ENCODE data around the gene HAPSTR1.
"Not testable (repeated sequence)": the region's sequence is repeated elsewhere in the genome, so short reads cannot be mapped to it uniquely, and the experiment has no call there.

HAPSTR1 gene

DNA sequence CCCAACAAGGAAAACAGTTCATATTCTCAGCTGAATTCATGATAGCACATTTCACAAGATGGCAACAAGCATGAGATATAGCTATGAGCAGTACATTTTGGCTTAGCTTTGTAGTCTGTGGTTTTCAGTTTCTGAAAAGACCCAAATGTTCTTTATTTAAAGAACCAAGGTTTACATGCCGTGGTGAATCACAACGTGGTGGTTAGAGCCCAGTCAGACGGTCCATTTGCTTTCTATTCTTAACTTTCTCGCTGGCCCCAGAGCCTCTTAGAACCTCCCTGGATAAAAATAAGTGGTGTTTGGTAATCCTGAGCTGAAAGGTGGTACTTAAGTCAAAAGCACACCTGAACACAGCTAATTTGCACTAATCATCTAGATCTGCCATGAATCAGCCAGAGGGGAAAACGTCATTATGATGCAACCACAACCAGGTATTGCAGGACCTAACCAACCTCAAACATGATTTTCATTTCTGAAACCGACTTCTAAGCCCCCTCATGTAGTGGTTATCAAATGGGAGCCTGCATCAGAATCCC, 18.6 kb upstream of the HAPSTR1 start:
- no peak for DNase-seq

DNA sequence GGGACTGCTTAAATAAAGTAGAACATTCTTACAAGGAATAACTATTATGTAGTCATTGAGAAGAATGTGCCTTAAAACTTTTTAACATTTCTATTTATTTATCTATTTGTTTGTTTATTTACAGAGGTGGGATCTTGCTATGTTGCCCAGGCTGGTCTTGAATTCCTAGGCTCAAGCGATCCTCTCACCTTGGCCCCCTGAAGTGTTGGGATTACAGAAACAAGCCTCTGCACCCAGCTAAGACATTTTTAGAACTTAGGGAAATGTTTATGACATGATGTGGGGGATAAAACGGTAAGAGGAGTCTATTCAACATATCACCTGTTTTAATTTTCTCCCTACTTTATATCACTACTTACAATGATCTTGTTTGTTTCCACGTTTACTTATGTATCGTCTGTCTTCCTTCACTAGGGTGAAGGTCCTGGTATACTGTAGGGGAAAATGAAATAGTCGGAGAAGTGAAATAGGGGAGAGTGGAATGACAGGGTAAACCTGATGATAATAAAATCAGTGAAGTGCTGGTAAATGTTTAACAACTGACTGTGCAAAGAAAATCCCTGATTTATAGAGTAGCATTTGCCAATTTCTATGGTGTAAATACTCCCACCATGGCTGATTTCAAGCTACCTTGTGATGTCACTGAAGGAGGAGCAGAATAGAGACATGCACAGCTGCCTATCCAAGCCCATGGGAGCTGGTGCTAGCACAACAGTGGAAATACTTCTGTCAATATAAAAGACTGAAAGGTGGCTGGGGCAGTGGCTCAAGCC, 16.0 kb upstream of the HAPSTR1 start:
- no peak for DNase-seq

DNA sequence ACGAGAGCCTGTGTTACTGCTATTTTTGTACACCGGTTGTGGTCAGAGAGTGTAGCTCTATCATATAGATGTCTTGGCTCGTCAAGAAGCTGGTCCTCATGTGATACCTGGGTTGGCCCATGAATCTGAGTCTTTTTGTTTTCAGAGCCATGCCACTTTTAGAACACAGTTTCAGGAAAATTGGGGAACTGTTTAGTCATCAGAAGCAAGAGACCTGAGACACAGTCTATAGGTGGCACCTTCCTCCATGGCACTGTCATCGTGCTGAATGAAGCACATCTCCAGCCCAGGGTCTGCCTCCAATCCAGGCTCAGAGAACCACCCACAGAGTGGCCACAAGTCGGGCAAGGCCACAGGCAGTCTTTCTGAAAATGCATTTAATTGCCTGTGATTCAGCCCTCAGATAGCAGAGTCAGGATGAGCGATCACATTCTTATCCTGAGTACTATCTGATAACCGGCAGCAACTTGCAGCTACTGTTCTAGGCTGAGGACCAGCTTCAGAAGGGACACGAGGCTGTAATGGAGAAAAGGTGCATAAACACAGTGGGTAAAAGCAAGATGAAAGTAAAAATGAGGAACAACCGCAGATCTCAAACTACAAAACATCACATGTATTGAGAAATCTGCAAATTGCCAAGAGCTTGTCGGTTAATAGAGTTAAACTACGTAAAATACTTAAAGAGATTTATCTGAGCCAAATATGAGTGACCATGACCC, 14.2 kb upstream of the HAPSTR1 start:
- DNase-seq = no peak

DNA sequence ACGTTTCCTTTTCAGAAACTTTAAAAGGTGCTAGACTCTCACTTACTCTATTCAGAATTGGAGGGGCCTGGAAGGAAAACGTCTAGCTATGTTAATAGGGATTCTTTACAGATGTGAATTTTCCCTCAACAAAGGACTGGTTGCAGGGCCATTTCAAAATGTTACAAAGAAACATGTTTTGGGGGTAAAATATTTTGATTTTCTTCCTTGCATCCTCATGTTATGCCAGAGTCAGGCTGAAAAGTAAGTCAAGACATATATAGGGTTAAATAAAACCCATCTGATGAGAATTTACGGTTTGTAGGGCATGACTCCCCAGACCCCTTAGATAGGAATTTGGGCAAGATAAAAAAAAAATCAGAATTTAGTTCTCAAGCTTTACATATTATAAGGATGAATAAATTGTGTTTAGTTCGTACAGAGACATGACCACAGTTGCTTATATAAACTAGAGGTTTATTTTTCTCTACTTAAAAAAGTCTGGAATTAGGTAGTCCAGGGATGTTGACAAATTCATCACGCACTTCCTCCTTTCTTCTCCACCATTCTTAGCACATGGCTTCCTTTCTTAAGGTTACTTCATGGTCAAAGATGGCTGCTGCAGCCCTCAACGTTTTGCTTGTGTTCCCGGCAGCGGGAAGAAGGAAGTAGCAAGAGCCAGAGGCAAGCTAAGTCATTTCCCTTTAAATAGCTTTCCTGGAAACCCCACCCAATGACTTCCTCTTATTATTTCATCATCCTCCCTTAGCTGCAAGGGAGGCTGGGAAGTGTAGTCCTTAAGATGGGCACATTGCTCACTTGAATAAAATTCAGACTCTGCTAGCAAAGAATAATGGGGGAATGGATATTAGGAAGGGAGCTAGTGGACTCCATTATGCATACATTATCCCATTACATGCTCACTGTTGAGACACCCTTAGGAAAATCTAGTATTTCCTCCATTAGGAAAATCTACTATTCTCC, 12.7 kb upstream of the HAPSTR1 start:
- peak in 1 of 2 donors; percentile 14 for DNase-seq

- no peak for DNase-seq
These were observed 12.0 kb upstream of the HAPSTR1 start for GRCh38 chr16:9079430-9079812.

- DNase-seq = no peak
These were observed 10.3 kb upstream of the HAPSTR1 start for GRCh38 chr16:9081158-9081557.

DNA sequence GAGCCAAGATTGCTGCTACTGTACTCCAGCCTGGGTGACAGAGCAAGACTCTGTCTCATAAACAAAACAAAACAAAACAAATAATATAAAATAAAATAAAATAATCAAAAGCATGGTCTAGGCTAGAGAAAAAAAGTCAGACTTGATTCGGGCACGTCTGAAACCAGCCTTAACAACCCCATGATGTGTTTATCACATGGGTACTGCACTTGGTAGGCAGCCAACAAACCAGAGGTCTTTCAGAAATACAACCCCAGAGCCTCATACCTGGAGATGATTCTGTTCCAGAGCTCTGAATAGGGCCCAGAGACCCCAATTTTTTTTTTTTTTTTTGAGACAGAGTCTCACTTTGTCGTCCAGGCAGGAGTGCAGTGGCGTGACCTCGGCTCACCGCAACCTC, 9.6 kb upstream of the HAPSTR1 start:
- no peak for DNase-seq

GRCh38 chr16:9082422-9082821, 9.0 kb upstream of the HAPSTR1 start:
- no peak for DNase-seq

- not testable (repeated sequence) for DNase-seq
These were observed 3.7 kb upstream of the HAPSTR1 start for GRCh38 chr16:9087733-9088132.

GRCh38 chr16:9088848-9089247, 2.6 kb upstream of the HAPSTR1 start:
- DNase-seq = no peak

DNA sequence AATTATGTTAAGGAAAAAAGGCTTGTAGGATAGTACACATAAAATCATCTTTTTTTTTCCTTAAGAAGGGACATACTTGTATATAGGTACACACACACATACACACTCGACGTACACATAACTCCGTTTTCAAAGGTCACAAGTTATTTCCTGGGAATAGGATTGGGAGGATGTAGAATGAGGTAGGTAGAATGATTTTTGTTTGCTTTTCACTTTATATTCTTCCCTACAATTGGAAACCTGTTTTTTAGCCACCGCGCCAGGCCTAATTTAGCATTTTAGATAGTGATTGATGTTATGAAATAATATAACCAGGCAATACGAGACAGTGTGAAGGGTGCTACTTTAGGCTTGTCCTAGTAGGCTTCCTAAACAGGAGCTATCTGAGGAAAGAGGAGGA, 1.8 kb upstream of the HAPSTR1 start:
- DNase-seq = no peak

DNA sequence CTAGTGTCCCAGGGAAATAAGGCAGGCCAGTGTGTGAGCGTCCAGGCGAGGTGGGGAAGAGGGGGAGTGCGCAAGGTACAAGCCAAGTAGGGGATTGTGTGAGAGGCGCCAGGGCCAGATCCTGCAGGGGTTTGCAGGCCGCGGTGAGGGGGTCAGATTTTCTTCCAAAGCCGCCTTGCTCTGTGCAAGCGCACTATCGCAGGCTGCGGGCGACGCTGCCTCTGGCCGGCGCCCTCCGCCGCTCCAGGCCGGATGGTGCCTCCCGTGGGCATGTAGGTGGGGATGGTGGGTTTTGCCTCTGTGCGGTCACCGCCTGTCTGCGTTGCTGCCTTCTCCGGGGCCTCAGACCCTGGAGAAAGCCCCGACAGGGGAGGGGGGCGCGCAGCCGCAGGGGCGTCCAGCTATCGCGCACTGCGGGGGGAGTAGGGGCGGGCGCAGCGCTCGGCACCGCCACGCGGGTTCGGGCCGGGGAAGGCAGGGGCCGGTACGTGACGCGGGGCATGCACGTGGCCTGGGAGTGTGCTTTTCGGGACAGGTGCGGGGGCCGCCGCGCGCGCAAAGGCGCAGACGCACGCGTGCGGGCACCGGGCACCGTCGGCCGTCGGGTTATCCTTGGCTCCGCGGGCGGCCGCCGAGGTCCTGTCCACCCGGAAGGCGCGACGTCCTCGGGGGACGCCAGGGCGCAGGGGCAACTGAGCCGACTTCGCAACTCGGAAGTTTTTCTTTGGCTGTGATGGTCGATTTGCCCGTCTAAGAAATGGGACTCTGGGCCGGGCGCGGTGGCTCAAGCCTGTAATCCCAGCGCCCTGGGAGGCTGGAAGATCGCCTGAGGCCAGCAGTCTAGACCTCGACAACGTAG, 1.1 kb upstream of the HAPSTR1 start:
- DNase-seq = peak in 1 of 2 donors; percentile 16

DNA sequence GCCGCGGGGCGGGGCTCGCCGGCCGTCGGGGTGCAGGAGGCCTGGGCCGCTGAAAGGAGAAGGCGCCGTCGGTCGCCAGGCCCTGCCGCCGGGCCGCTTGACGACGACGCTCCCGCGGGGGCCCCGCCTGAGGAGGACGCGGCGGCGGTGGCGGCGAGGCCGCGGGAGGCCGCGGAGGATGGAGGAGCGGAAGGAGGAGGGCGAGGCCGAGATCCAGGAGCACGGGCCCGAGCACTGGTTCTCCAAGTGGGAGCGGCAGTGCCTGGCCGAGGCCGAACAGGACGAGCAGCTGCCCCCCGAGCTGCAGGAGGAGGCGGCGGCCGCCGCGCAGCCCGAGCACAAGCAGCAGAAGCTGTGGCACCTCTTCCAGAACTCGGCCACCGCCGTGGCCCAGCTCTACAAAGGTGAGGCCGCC, 430 bp downstream of the HAPSTR1 start:
- no peak for DNase-seq

DNA sequence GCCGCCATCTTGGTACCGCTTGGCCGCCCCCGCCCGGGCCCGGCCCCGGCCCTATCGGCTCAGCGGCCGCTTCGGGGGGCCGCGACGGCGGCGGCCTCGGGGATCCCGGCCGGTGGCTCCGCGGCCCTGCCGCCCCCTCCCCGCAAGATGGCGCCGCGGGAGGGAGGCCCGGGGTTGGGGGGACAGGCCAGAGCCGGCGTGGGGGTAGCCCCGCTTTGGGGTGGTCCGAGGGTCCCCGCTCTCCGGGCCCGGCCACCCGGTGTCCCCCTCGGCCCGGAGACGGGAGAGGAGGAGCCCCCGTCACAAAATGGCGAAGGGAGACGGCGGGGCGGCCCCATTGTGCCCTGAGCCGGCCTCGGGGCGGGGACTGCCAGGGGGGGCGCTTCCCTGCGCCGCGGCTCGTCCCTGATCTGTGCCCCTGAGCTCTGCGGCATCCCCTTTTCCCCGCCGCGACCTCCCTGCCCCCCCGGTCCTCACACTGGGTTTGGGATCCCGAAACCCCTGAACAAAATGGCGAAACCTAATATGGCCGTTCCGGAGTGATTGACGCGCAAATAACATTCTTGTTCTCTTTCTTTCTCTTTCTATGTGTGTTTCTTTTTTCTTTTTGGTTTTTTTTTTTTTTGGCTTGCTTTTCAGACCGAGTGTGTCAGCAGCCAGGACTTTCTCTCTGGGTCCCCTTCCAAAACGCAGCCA, 986 bp downstream of the HAPSTR1 start:
- DNase-seq = peak in 1 of 2 donors; percentile 40

DNA sequence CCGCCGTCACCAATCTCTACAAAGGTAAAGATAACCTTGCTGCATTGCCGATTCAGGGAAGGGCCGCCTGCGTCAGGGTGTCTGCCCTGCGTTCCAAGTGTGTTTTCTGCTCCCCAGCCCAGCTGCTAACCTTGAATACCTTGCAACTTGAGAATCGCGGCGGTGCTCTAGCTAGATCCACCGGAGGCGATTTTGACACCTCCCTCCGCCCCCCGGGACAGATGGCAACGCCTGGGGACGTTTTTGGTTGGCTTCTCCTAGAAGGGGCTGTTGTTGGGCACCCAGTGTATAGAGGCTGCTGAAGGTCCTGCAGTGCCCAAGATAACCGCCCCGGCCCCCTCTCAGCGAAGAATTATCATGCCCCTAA, 1.5 kb downstream of the HAPSTR1 start:
- no peak for DNase-seq

GRCh38 chr16:9094011-9094846, 2.8 kb downstream of the HAPSTR1 start:
- no peak for DNase-seq

DNA sequence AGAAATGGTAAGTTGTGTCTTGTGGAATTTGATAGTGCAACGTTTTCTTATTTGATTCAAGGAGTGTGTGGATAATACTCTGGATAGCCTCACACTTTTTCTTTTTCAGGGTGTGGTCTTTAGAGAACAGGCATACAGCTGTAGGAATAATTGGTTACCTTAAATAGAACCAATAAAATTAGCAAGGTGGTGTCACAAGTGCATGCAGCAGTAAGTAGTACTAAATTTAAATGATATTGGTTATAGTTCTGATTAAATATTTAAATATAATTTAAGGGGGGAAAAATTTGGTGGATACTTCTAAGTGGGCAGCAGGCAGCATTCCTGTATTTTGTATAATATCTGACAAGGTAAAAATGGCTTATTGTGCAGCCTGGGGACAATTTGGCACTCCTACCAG, 3.7 kb downstream of the HAPSTR1 start:
- DNase-seq = no peak

DNA sequence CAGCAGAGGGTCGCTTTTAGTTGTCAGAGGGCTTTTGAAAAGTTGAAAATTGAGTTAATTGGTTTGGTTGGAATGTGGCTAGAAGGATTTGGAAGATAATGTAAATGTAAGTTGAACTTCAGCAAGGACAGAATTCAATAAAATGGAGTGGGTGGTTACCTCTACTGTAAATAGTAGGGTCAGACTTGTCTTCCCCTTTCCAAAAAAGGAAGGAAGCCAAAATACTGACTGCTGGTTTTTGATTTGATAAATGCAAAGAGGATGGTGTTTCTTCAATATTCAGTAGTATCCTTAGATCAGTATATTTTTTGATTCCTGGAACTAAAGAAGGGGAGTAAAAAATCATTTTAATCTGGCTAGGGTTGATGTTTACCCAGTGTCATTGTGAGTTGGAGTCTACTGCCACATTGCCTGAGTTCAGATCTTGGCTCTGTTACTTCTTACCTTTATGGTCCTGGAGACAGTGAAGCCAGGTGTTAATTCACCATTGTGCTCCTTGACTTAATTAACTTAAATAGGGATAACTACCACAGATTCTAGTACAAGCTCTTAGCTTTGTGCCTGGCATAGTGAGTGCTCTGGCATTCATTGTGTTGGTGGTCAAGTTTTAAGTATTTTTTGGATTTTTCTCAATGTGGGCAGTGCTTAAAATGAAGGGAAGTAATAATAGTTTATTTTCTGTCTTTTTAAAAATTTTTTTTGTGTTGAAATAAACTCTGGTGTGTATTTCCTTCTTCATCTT, 4.4 kb downstream of the HAPSTR1 start:
- no peak for DNase-seq

DNA sequence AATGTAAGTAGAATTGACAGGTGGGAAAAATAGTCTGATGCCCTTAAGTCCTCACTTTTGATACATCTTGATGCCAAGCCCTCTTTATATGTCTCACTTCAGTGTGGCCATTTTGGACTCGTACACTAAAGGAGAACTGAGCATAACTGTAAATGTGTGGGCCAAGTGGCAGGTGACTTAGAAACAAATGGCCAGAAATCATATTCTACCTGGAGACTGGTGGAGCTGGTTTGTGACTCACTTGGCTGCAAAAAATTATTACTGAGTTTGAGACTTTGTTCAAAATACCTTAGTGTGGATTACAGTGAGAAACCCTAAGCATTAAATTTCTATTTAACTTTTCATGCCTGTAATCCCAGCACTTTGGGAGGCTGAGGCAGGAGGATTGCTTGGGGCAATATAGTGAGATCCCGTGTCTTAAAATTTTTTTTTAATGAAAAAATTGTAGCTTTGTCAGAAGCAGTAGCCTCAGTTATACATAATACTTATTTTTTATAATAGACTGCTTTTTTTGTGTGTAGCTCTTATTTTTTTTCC, 5.0 kb downstream of the HAPSTR1 start:
- no peak for DNase-seq
